NCI-H510A treated with DMSO at 0.1 percent for 48 hours (cell line): ENCODE data around the gene CD58.

ENCODE experiments used
- DNase-seq: peaks from one replicate; lab custom pipeline; 2025; lab: John Stamatoyannopoulos, UW

The CD58 gene

GRCh38 chr1:116470671-116471070, 100.2 kb downstream of the CD58 start:
- no peak for DNase-seq

- no peak for DNase-seq
These were observed 103.8 kb downstream of the CD58 start for GRCh38 chr1:116466810-116467557.

DNA sequence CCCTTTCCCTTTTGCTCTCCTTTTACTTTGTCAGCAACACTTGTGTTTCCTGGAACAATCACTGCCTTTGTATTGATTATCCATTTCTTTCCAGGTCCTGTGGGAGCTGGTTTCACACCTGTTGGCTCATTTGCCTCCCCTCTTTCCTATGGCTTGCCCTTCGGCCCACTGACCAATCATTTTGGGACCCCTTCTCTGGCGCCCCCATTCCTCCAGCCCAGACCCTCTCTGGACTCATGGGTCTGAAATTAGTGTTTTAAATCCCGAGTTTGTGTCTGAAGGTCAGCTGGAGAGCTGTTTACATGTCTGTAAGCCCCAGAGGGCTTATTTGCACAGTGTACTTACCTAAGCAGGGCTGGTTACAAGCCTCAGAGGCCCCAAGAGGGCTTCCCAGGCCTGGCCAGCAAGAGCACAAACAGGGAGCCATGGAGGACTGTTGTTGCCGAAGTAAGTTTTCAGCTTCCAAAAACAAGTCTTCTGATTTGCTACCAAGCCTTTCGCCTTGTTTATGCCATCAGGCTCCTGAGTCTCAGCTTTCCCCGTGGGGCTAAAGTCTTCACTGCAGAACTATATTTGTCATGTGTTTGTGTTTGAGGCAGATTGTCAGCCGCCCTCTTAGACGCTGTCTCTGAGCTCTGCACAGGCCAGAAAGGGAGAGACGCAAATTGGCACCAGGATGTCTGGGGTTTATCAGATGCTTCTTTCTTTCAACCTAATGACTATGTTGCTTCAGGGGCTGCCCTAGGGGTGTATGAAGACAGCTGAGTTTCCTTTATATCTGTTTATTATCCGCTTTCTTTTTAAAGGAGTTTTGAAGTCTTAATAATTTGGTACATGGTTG, 104.8 kb downstream of the CD58 start:
- DNase-seq: peak; percentile 47

DNA sequence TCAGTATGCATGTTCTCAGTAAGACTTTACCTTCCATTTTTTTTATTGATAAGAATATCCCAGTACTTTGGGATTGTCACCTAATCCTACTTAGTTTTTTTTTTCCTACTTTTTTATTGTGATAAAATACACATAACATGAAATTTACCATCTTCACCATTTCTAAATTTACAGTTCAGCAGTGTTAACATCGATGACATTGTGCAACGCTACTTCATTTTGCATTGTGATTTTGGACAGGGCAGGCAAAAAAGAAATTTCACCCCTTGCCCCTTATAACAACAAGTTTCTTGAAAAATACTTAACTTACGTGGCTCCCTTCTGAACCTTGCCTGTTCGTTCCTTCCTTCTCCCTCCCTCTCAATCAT, 105.4 kb downstream of the CD58 start:
- DNase-seq: no peak
